ENCODE data around the gene IP6K2.

GRCh38 chr3:48681541-48681880 lies 35.5 kb downstream of the IP6K2 start:
- TF ChIP-seq EZH2phosphoT487 (IDR thresholded peaks at IDR 0.05; ENCODE audit: borderline replicate concordance, low read length) (no peak), CTCF (IDR thresholded peaks at IDR 0.05; ENCODE audit: low read depth, low read length, poor library complexity, severe bottlenecking) (no peak)
